AG04450 (cell line): ENCODE measurements around the gene MCF2L. TPM values are rescaled to one million over a fixed set of nuclear protein-coding genes. Genes with fewer than 3 reads are reported as not detected.

ENCODE experiments used
- CTCF ChIA-PET: fragments of 300-600, 350-600 bp; formaldehyde crosslinking; extraction: SDS; loops from one replicate; lab custom pipeline; 2022; ENCODE audit warnings: antibody characterized with exemption, inconsistent platforms; lab: Charles Lee
- POLR2A ChIA-PET: fragments of 350-600 bp; formaldehyde crosslinking; extraction: SDS; loops from one replicate; lab custom pipeline; 2021; ENCODE audit warnings: antibody characterized with exemption, inconsistent platforms; lab: Yijun Ruan, JAX
- DNase-seq: peaks from one replicate; pipeline ENCODE4 v3.0.0-alpha.2; 2011; ENCODE audit warnings: low read depth, low spot score
- H3K27ac ChIP-seq: one replicate; pipeline ENCODE4 v1.5.1; 2012; ENCODE audit warnings: low read depth, low read length, control low read depth
- H3K27me3 ChIP-seq: one replicate; pipeline ENCODE4 v1.6.0; 2012; ENCODE audit warnings: low read length; ENCODE audit not compliant: control insufficient read depth, insufficient read depth
- H3K4me3 ChIP-seq: 2 replicates; pipeline ENCODE4 v1.5.1; 2011; ENCODE audit warnings: mild to moderate bottlenecking, low read depth, low read length, control low read depth
- H3K9me3 ChIP-seq: 2 replicates; pipeline ENCODE4 v1.5.1; 2012; ENCODE audit warnings: low read length; ENCODE audit not compliant: control insufficient read depth, insufficient read depth
- polyA plus RNA-seq: library from polyadenylated mRNA; depleted of rRNA; stranded (reverse); fragments of >200 nt; gene quantifications from 2 replicates; pipeline ENCODE4 v1.2.3, GENCODE V29; 2011
- TF ChIP-seq, protein P1 (sequence below): IDR thresholded peaks from 2 replicates; pipeline ENCODE4 v1.5.1; 2011; ENCODE audit warnings: low read depth, low read length, control low read depth, inconsistent platforms

The MCF2L gene
- polyA plus RNA-seq, 1 experiment = 0.04 TPM

DNA sequence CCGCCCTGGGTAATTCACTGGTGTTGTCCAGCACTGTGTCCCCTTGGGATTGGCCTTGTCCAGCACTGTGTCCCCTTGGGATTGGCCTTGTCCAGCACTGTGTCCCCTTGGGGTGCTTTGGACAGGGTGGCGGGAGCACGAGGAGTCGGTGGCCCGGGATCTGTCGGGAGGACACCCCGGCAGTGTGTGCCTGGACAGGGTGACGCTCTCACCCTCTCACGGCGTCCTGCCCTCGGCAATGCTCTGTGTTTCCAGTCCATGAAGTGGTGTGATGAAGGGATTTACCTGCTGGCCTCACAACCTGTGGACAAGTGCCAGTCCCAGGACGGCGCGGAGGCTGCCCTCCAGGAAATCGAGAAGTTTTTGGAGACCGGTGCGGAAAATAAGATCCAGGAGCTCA, 106.7 kb downstream of the MCF2L start:
- H3K9me3 ChIP-seq = peaks cover 5% of the 10 kb centered on the region; the same call in 1 of the 2 replicates
- H3K27me3 ChIP-seq = peaks cover 4% of the 10 kb centered on the region
- POLR2A ChIA-PET = interaction anchor here (0.6 kb wide), 2 partner anchors 51 to 265 kb away, joined by 3 read pairs; no protein-coding TSS in a partner anchor
- no peak for DNase-seq
- CTCF ChIA-PET = no interaction called here
- H3K4me3 ChIP-seq = no peak overlapping the region
- TF ChIP-seq, protein P1, sequence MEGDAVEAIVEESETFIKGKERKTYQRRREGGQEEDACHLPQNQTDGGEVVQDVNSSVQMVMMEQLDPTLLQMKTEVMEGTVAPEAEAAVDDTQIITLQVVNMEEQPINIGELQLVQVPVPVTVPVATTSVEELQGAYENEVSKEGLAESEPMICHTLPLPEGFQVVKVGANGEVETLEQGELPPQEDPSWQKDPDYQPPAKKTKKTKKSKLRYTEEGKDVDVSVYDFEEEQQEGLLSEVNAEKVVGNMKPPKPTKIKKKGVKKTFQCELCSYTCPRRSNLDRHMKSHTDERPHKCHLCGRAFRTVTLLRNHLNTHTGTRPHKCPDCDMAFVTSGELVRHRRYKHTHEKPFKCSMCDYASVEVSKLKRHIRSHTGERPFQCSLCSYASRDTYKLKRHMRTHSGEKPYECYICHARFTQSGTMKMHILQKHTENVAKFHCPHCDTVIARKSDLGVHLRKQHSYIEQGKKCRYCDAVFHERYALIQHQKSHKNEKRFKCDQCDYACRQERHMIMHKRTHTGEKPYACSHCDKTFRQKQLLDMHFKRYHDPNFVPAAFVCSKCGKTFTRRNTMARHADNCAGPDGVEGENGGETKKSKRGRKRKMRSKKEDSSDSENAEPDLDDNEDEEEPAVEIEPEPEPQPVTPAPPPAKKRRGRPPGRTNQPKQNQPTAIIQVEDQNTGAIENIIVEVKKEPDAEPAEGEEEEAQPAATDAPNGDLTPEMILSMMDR = no peak
- no peak overlapping the region for H3K27ac ChIP-seq

DNA sequence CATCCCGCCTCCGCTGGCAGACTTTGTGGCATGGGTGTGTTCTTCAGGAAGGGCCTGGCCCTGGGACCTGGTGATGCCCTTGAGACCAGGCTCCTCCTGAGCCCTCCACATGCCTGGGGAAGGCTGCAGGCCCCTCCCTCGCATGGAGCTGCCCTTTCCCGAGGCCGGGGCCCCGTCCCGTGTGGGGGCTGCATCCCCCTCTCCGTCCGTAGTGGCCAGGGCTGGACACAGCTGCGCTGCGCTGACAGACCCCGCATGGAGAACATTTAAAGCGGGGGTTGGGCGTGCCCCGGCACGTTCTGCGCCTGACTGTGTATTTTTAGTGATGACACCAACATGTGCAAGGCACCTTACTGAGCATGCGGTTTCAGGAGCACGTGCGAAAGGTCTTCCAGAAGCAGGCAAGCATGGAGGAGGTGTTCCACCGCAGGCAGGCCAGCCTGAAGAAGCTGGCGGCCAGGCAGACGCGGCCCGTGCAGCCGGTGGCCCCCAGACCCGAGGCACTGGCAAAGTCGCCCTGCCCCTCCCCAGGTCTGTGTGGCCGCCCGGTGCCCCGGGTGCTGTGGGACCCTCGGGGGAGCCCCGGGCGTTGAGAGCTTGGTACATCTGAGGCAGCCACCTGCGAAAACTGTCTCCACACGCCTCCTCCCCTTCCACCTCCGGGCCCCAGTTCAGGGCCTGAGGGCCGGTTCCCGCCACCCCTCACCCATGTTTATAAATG, 107.8 kb downstream of the MCF2L start:
- TF ChIP-seq, protein P1 = no peak
- POLR2A ChIA-PET = no interaction called here
- H3K27ac ChIP-seq = no peak overlapping the region
- H3K4me3 ChIP-seq = no peak overlapping the region
- CTCF ChIA-PET = no interaction called here
- DNase-seq = no peak
- peaks cover 5% of the 10 kb centered on the region; the same call in 1 of the 2 replicates for H3K9me3 ChIP-seq
- H3K27me3 ChIP-seq = no peaks in the 10 kb centered on the region

DNA sequence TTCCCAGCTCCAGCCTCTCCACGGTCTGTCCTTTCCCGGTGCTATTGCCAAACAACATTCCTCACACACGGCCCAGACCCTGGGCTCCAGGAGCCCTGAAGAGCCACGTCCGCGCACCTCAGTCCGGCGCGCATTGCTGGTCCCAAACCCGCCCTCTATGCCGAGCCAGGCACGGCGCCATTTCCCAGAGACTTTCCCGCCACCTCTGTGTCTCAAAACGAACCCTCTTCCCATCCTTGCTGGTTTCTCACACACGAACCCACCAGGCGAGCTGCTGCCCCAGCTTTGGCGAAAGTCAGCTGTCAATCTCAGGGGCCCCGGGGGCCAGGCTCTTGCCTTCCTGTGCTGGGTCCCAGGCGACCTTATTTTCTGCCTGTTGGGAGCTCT, 108.5 kb downstream of the MCF2L start:
- CTCF ChIA-PET = no interaction called here
- Histone ChIP-seq H3K4me3 (no peak overlapping the region), H3K27ac (no peak overlapping the region), H3K9me3 (peaks cover 5% of the 10 kb centered on the region; the same call in 1 of the 2 replicates), H3K27me3 (no peaks in the 10 kb centered on the region)
- TF ChIP-seq, protein P1 = no peak
- no peak for DNase-seq
- POLR2A ChIA-PET = no interaction called here

DNA sequence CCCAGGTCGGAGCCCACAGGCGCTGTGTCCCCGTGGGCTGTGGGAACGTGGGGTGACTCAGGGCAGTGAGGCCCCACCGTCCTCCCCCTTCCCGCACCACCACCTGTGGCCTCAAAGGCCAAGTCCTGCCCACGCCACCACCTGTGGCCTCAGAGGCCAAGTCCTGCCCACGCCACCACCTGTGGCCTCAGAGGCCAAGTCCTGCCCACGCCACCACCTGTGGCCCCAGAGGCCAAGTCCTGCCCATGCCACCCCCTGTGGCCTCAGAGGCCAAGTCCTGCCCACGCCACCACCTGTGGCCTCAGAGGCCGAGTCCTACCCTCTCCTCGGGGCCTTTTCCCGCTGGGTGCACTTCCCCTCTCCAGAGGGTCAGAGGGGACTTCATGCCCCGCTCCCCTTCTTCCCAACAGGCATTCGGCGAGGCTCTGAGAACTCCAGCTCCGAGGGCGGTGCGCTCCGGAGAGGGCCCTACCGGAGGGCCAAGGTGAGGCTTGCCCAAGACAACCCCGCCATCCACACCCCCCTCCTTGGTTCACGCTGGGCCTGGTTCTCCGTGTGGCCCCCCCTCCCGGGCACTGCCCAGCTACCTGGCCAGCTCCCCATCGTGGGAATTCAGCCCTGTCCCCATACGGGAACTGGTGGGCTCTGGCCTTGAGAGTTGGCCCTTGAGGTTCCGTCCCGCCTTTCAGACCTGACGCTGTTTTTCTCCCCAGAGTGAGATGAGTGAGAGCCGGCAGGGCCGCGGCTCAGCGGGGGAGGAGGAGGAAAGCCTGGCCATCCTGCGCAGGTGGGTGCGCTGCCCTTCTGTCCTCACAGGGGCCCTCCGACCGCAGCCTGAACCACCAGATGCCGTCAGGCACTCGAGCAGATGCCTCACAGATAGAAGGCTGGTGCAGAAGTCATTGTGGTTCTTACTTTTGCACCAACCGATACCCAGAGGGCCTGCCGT, 109.2 kb downstream of the MCF2L start:
- Histone ChIP-seq H3K9me3 (peaks cover 5% of the 10 kb centered on the region; the same call in 1 of the 2 replicates), H3K27ac (no peak overlapping the region), H3K4me3 (no peak overlapping the region), H3K27me3 (no peaks in the 10 kb centered on the region)
- CTCF ChIA-PET = no interaction called here
- POLR2A ChIA-PET = no interaction called here
- DNase-seq = no peak
- TF ChIP-seq, protein P1 = no peak
